RCC 7860 (cell line): Measurements from ENCODE around the gene ACVR1B.

Experiments used
- DNase-seq: peaks from one replicate; pipeline ENCODE4 v3.0.0-alpha.2; 2015; ENCODE audit warnings: low spot score
- FAIRE-seq: peaks from 2 replicates; lab custom pipeline; 2012; peaks lifted over from hg19 to GRCh38; lab: Jason Lieb, UNC

ACVR1B gene

DNA sequence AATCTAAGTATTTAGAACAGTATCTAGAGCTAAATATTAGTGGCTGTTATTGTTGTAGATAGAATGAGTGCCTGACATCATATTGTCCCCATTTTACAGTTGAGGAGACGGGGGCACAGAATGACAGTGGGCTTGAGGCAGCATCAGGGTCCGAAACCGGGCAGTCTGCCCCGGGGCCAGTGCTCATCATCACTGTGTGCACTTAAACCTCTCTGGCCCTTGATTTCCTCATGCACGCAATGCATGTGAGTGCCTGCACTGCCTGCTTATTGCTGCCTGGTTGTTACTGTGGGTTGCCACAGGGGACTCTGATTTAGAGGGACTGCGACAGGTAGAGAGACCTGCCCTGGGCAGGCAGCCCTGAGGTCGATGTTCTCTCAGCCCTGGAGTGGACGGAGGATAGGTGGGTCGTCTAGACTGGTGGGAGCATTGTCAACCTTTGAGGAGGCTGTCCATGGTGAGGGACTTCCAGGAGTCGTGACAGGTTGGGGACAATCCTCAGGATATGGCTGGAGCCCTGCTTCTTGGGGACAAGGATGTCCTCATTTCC lies 34.4 kb upstream of the ACVR1B start:
- no peak for FAIRE-seq
- no peak for DNase-seq

DNA sequence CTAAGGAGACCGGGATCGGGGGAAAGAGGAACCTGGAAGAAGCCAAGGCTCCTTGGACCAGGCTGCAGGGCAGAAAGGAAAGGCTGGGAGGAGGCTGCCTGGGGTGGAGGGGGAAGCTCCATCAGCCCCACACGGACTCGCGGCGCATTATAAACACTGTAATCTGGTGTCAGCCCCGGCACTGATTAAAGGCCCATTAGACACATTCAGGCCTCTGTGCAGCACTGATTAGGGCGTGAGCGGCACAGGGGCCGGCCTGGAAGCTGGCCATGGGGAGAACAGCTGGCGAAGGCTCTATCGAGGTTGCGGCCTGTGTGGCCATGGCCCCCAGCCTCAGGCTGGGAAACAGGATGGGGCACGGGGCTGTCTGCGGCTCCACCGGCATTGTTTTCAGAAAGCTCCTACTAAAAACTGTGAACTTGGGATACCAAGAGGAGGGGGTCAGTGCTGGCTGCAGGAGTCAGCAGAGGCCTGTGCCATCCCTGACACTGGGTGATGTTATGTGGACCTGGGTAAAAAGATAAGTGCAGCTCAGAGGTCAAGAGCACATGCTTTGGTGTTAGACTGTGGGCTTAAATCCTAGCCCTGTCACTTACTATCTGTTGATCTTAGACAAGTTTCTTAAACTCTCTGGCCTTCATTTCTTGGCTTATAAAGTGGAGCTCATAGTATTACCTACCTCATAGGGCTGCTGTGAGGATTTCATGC lies 33.6 kb upstream of the ACVR1B start:
- DNase-seq (no peak), FAIRE-seq (no peak)

DNA sequence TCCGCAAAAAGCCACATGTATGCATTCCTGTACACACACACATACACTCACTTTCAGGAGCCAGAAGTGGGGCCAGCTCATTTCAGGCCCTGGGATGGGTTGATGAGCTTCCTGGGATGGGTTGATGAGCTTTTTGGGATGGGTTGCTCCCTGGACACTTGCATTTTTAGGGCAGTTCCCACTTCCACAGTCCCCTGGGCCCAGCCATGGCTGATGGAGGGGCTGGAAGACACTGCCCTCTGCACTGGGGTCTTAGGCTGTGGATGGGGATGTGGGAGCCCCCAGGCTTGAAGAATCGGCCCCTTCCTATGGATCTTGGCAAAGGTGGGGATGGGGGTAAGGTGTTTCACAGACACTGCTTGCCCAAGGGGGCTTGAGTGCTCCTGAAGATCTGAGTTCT lies 31.5 kb upstream of the ACVR1B start:
- FAIRE-seq (no peak), DNase-seq (no peak)

DNA sequence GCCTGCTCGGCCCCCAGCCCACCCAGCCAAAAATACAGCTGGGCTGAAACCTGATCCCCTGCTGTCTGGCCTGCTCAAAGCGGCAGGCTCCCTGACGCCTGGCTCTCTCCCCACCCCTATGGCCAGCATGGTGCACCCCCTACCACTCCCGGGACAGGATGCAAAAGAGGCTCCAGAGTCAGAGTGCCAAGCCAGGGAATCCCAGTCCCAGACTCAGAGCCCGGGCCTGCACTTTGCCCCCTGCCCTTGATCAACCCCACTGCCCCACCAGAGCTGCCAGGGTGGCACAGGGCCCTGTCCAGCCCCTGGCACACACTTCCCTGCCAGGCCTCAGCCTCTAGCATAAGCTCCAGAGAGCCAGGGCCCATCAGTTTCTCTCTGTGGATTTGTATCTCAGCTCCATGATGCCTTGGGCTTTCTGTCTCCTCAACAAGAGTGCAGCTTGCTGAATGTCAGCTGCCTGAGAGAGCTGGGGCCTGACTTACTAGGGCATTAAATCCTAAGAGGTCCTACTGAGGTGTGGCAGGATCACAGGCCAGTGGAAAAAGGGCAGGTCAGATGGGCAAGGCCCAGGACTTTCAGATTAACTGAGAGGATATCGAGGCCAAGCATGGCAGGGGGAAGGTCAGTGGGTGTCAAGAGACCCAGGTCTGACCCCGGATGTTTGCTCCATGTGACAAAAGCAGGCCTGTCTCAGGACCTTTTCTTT lies 30.3 kb upstream of the ACVR1B start:
- no peak for DNase-seq
- FAIRE-seq = no peak

DNA sequence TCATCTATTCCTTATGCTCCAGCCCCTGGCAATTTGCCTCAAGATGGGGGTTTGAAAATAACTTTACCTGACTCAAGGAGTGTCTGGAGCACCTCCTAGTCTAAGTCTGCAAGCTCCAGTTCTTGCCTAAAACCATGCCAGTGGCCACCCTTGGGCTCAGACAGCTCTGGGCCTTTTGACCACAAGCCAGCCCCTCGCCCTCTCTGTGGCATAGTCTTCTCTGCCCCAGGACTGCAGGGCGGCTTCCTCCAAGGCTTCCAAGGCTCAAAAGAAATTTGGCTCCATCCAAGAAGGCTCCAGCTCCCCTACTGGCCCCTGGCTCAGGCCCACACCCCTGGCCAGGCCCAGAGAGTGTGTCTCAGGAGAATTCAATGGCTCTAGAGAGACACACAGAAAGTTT lies 29.4 kb upstream of the ACVR1B start:
- DNase-seq (no peak), FAIRE-seq (no peak)

DNA sequence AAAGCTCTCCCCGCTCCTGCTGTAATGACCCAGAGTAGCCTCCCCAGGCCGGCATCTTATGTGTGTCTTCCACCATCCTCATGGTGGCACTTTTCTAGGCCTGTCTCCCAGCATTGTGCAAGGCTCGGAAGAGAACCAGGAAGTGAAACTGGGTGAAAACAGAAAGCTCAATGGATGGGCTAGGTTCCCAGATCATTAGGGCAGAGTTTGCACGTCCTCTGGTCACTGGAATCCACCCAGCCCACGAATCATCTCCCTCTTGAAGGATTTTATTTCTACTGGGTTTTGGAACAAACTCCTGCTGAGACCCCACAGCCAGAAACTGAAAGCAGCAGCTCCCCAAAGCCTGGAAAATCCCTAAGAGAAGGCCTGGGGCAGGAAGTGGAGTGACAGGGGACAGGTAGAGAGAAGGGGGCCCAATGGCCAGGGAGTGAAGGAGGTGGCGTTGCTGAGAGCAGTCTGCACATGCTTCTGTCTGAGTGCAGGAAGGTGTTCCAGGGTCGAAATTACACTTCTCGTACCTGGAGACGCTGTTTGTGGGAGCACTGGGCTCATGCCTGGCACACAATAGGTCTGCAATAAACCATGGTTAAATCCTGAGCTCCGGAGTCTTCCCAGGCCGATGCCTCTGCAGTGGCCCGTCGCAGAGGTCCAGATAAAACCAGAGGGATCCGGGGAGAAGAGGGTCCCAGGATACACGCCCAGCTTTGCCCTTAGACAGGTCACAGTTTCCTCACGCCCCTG lies 28.6 kb upstream of the ACVR1B start:
- no peak for DNase-seq
- FAIRE-seq = no peak

DNA sequence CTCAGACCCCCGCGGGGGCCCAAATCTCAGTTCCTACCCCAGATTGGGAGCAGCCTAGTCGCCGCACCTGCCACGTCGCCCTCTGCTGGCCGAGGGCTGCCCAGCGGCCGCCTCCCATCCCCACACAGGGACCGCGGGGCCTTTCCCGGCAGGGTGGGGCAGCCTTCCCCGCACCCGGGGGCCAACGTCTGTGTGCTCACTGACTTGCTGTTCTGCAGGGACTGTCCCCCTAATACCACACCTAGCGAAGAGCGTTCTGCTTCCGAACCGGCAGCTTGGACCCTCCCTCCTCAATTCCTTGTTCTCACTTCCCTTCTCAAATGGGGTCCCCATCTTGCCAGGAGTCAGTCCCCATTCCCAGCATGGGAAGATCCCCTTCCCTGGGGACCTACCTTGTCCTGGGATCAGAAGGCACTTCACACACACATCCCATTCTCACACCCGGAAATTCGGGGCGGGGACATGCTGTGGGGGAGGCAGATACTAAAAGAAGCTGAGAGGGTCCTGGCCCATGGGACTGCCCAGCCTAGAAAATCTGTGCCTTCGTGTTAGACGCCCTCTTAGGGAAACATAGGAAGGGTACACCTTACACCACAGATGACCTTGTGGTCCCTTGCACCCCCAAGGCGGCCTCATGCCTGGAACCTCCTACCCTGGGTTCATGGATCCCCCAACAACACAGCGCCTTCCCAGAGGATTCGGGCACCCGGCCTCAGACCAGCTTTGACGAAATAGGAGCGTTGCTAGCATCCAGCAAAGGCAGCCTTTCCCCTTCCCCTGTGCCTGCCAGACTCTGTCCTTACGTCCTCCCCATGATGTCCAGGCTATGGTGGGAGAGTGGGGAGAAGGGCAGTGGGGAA lies 27.8 kb upstream of the ACVR1B start:
- no peak for DNase-seq
- no peak for FAIRE-seq

DNA sequence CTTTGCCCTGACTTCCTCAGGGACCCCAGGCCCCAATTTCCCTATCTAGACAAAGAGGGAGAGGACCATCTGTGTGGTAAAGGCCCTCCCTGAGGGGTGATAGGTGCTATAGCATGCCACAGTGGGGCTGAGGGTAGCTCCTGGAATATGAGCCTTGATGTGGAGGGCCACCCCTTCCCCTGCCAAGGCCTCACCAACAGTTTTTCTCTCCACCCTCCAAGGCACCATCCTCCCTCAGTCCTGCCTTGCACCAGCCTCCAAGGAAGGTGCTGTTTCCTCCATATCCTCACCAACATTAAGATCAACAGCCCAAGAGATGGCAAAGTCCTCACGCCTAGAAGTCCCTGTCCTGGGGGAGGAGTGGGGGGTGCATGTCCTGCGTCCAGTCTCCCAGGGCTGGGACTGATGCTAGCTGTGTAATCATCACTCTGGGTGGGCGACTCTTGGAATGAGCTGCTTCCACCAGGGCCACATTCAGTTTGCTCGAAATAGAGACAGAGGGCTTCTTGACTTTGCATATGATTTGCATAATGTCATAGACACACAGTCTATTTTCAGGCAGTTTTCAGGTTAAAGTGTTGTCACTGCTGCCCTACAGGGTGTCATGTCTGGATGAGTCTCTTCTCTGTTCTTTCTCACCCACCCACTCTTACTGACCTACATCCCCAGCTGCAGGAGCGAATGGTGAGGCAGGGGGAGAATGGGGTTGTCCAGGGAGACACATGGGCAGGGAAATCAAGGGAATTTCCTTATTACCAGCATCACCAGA lies 26.8 kb upstream of the ACVR1B start:
- DNase-seq = no peak
- FAIRE-seq = no peak

DNA sequence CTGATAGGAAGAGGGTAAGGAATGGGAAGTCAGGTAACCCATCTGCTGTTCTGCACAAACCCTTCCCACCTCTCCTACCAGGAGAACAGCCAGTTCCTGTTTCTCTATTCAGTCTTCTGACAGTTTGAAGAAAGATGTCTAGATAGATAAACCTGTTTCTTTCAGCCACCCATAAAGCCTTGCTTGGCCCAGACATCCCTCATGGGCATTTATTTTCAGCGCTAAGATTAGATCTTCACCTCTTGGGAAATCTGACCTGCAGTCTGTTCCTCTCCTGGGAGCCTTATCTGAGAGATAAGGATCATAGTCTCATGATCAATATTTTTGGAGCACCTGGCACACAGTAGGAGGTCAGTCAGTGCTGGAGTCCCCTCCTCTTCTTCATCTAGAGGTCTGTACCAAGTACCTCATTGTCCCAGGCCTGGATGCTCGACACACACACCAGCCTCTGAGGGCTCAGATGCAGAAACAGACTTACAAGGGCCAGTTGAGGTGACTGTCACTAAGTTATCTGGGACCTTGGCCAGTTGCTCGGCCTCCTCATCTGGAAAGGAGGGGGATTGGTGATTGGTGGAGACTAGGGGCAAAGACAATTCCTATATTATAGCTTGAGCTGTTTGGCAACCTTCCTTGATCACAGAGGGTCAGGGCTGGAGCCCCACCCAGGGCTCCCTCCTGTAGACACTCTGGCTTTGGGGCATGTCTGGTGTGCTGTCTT lies 26.0 kb upstream of the ACVR1B start:
- DNase-seq = no peak
- no peak for FAIRE-seq

DNA sequence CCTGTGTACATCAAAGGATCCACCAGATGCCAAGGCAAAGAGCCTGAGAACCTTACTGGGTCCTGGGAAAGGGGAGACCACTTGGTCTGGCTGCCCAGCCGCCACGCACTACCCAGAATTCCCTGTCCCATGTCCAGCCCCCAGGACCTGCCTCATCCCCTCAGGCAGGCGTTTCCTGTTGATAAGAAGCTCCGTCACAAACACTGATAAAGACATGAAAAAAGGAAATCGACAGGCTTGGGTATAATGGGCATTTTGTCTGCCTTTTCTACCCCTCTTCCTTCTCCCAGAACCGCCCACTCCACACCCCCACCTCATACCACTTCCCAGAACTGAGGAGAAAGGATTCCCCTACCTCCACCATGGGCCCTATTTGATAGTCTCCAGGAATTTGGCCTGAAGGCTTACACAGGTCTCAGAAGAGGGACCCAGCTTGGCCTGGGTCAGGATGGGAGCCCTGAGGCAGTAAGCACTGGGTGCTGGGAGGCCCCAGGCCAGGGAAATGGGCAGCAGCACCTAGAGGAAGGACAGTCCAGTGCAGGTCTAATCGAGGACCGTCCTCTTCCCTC lies 25.4 kb upstream of the ACVR1B start:
- FAIRE-seq = no peak
- DNase-seq = no peak

DNA sequence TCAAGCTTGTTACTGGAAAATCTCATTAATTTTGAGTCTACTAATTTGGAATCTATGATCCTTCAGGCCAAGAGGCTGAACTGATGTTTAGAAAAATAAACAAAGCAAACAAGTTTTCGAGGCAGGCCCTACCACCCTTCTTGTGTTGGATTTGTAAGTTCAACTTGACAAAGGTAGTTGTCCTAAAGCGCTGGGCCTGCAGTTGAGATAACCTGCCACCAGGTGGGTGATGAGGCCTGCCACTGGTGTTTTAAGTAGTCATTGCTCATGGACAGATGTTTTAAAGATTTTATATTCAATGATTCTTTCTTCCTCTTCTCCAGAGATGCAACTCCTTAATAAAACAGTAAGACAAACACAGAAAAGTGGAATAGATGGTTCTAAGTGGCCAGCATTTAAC lies 24.8 kb upstream of the ACVR1B start:
- no peak for FAIRE-seq
- no peak for DNase-seq

DNA sequence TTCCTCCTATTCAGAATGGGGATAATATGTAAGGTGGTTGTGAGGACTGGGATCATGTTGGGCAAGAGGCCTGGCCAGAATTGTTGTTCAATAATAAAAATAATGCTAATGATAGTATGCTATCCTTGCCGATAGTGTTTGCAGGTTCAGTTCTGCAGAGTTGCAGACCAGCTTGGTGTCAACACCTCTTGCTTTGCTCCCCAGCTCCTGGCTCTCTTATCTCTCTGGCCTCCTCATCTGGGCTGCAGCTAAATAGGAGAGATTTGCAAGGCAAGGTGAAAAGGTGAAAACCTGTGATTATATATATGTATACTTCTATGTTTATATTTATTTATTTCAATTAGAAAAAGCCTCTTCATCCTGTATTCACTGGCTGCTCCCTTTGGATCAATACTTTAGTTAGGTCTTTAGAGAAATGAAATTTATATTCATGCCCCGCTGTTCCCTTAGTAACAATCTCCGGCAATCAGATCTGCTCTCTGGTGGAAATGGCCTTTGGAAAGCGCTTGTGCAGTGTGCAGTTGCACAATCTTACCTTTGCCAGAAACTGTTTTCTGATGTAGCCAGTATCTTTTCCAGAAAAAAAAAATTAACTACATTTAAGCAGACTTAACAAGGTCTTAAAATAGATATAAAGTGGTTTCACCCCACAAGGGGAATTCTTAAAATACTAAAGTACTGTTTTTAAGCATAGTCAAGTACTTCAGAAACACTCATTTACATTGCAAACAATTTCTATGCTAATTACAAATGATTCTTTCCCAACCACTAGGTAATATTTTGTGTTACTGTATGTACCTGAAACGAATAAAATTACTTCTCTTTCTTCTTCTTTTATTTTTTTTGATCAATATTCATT lies 19.1 kb upstream of the ACVR1B start:
- FAIRE-seq (no peak), DNase-seq (no peak)

DNA sequence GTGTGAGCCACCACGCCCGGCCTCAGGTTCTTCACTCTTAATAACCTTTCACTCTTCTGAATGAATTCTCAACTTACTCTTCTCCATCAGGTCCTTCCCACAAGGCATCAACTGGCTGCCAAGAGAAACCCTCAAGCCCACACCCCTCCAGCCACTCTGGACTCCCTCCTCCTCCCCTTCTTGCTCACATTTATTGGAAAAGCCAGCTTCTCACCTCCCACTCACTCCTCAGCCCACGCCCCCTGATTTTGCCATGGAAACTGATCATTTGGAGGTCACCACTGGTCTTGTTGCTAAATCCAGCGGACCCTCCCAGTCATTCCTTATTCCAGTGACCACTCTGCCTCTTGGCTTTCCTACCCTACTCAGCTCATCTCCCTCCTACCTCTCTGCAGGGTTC lies 17.4 kb upstream of the ACVR1B start:
- DNase-seq (no peak), FAIRE-seq (no peak)

DNA sequence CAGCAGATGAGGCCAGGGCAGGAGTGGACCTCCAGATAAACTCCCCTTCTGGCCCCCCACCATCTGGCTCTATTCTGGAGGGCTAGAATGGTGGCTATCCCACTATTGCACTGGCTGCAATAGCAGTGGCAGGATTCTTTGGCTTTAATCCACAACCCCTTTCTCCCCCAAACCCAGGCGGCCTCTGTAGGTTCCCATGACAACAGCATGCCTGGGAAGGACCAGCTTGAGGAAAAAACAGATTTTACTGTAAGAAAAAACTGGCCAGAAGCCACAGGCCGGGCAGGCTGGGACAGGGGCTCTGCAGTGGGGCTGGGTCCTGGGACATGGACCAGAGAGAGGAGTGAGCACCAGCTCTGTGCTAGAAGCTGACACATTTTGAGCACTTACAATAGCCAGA lies 13.6 kb upstream of the ACVR1B start:
- DNase-seq (no peak), FAIRE-seq (no peak)

DNA sequence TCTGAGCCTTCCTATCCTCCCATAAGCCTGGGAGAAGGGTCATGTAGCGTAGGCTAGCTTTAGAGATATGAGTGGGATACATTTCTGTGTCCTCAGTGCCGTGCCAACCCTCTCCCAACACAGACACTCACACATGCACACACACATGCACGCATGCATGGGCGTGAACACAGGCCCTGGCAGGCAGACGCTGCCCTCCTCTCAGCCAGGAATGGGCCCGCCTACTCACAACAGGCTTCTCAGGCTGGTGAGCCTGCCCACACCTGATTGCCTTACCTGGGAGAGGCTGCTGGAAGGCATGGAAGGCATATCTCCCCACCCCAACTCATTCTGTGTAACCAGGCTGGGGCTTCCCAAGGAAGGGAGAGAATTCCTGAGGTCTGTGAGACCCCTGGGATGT lies 12.8 kb upstream of the ACVR1B start:
- DNase-seq (no peak), FAIRE-seq (no peak)

DNA sequence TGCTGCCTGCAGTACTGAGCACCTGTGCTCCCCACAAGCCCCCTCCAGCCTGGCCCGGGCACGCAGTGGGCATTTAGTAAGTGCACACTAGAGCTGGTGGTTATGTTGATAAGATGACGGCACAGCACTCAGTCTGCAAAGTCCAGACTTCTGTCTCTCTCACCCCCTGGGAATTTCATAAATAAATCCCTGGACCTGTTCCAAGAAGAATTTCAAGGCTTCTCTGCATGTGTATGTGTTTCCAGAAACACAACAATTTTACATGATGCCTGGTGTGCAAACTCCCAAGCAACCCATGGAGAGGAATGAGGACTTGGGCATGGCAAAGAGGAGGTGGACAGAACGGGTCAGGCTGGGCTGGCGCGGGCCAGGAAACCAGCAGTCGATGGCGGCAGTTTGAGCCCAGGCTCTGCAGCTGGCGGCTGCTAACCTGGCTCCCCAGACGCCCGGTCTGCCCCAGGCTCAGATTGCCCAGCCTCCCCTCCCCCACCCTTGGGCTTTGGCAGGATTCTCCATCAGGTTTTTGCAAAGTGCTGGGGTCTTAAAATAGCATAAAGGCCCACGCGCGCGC lies 10.4 kb upstream of the ACVR1B start:
- DNase-seq (no peak), FAIRE-seq (no peak)

DNA sequence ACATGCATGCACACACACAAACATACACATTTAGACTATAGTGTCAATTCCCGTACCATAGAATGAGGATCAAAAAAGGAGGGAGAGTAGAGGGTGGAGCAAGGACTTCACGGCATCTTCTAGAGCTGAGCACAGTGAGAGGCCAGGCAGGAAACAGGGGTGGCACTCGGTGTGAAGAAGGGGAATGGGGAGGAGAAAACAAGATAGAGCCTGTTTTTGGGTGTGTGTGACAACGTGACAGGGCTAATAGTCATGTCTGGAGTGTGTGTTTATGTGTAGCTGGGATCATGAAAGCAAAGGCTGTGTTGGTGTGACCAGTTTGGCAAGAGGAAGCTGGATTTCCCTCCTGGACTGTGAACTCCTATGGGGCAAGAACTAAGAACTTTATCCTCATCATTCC lies 9.9 kb upstream of the ACVR1B start:
- DNase-seq (no peak), FAIRE-seq (no peak)

DNA sequence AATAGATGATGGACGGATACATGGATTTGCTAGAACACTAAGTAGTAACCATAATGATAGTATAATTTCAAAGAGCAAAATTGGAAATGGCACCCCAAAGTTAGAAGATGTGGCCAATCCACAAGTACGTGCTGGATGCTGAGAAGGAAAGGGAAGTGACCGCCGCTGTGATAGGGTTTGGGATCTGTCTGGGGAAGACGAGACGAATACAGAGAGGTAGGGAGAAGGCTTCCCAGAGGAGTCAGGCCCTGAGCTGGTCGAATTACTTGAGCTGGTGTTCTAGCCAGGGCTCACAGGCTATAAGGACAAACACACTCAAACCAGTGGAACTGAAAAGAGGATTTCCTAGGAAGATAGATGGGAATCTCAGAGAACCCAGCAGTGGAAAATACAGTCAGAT lies 9.4 kb upstream of the ACVR1B start:
- DNase-seq (no peak), FAIRE-seq (no peak)
